HG03095 (cell line): ENCODE data around the gene HAUS3.
"Not testable (repeated sequence)": the region's sequence is repeated elsewhere in the genome, so short reads cannot be mapped to it uniquely, and the experiment has no call there.

Source experiments
- ATAC-seq: cut with Tn5 transposase; IDR thresholded peaks from one replicate; pipeline ENCODE4 v1.9.1; 2021; ENCODE audit warnings: moderate library complexity; ENCODE audit not compliant: unreplicated experiment

The HAUS3 gene

DNA sequence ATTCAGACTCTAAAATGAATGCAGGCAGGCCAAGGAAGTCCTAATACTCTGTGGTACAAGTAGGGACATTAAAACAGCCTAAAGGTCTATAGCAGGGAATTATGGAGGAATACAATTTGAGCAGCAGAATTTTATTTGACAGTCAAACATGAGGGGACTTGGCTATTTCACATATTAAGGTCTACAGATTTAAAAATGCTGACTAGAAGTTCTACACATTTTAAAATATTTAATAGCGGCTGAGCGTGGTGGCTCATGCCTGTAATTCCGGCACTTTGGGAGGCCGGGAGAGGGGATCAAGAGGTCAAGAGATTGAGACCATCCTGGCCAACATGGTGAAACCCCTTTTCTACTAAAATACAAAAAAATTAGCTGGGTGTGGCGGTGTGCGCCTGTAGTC lies 10.8 kb downstream of the HAUS3 start:
- no peak for ATAC-seq

DNA sequence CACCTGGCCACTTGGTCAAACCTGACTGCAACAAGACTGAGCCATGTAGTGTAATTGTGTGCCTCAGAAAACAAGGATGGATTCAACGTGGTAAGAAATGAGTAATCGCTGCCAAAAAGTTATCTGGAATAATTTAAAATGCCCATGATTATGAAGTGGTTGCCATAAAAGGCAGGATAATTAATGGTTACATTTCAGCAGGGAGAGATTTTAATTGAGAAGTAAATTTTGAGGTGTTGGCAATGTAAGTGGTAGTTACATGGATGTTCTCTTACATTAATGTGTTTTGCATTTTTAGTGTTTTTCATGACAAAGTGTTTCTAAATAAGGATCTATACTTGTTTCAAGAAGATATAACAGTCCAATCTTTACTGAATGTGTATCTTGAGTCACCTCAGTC lies 15.7 kb downstream of the HAUS3 start:
- ATAC-seq = no peak

DNA sequence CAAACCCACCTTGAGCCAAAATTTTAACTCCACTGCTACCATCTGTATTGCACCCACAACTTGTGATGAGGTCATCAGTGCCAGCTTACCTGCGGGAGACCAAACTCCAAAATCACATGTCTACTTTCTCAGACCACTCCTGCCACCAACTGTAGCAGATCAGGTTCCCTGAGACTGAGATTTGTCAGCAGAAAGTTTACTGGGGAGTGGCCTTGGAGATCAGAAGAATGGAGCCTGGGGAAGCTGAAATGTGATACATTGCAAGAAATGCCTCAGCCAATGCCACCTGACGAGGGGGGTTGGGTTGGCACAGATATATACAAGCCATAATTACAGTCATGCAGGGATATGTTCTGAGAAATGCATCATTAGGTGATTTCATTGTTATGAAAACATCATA lies 19.1 kb downstream of the HAUS3 start:
- ATAC-seq = no peak

DNA sequence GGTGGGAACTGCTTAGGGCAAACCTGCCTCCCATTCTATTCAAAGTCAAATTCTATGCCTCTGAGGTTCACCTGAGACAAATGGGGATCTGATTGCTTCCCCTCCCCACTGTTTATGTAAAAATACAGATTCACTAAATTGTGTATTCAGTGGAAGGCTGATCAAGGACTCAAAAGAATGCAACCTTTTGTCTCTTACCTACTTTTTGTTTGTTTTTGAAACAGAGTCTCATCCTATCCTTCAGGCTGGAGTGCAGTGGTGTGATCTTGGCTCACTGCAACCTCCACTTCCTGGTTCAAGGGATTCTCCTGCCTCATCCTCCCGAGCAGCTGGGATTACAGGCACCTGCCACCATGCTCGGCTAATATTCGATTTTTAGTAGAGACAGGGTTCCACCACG lies 20.5 kb downstream of the HAUS3 start:
- ATAC-seq = not testable (repeated sequence)

DNA sequence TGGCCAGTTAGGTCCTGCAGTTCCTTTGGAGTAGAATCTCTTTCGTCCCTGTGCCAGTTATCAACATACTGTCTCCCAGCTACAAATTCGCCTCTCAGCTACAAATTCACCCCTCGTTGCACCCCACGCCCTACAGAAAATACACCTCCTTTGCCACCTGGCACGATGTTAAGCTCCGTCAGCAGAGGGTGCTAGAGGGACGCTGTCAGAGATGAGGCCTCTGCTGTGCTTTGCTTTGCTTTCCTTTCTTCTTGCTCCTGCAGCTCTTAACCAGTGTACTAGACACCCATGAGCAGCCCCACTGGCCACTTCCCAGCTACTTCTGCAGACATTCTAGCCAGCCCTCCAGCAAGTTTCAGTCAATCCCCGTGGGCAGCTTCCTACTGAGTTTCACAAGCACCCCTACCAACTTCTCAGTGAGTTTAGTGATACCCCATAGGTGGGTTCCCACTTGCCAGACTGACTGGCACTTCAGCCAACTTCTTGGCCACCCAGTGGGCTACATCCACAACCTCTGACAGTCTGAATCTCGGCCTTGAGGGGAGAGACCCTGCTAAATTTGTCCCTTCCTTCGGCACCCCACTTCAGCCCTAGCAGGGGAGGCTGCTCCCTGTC lies 21.8 kb downstream of the HAUS3 start:
- peak; percentile 54 for ATAC-seq

DNA sequence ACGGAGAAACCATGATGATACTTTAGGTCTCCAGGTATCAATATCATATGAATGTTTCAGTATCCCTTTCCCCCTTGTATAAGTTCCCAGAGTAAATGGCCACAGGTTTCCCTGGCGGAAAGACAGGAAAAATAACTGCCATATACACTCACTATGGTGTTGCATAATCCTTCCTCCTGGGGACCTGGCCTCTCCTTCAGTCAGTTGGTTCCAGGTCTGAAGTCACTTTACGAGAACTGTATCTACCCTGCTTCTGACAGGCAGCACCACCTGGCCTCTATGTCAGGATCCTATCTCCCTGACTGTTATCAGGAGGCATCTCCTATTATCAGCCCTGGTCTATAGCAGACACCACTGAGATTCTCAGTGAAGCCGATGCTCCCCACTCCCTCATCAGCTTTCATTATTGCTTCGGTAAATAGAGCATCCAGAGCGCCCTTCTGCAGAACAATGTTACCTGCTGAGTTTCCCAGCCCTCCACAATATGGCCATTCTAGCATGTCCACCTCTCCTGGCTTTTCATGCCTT lies 22.6 kb downstream of the HAUS3 start:
- ATAC-seq = no peak

DNA sequence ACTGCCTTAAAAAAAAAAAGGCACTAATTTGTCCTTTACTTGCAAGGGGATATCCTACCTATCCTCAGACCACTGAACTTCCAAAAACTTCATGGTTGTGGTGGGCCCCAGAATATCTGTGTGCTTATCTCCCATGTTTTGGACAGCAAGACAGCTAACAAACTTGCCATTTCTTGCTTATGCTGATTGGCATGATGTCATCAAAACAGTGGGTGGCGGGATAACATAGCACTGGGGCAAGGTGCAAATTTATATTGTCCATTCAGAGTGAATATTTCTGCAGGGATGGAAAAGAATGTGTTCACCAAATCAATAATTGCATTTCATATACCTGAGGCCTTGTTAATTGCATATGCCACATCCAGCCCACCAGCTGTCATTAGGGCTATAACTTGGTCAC lies 23.5 kb downstream of the HAUS3 start:
- no peak for ATAC-seq

DNA sequence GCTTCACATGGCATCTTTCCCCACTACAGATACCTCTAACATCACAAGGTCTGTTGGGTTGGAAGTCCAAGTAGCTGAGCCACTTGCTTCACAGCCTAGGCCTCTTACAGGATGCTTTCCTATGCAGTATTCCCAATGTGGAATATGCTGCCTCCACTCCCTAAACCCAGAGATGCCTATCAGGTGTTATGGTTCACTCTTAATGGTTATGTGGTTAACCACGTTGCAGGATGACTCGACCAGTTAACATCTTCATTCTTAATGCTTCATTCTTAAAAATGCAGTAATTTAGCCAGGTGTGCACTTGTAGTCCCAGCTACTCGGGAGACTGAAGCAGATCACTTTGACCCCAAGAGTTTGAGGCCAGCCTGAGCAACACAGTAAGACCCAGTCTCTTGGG lies 24.2 kb downstream of the HAUS3 start:
- ATAC-seq = no peak

DNA sequence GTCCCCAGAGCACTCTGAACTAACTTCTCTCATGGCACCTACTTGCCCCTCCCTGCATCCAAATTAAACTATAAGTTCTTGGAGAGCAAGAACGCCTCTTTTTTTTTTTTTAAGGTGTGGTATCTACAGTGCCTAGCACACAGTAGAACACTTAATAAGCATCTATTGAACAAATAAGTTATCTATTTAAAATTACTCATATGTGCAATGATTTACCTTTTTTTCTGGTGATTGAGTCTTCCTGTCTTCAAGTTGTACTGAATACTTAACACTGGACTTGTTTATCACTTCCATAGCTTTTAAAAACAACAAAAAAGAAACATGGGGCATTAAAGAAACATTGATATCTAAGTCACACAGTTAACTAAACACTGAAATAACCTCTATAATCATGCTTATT lies 29.1 kb downstream of the HAUS3 start:
- no peak for ATAC-seq

DNA sequence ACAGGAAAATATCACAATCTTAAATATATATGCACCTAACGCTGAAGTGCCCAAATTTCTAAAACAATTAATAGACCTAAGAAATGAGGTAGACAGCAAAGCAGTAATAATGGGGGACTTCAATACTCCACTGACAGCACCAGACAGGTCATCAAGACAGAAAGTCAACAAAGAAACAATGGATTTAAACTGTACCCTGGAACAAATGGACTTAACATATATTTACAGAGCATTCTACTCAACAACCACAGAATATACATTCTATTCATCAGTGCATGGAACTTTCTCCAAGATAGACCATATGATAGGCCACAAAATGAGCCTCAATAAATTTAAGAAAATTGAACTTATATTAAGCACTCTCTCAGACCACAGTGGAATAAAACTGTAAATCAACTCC lies 39.1 kb downstream of the HAUS3 start:
- ATAC-seq = not testable (repeated sequence)

DNA sequence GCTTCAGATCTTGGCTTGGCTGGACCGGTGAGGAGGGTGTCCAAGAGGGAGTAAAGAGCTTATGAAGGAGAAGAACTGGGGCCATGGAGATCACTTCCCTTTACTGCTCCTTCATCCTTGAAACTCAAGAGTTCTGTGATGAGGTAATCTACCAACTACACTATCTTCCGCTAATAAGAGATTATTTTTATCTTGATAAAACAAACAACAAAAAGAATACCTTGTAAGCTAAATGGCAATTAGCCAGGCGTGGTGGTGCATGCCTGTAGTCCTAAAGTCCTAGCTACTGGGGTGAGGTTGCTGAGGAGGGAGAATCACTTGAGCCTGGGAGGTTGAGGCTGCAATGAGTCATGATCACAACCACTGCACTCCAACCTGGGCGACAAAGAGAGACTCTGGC lies 47.4 kb downstream of the HAUS3 start:
- ATAC-seq = no peak

DNA sequence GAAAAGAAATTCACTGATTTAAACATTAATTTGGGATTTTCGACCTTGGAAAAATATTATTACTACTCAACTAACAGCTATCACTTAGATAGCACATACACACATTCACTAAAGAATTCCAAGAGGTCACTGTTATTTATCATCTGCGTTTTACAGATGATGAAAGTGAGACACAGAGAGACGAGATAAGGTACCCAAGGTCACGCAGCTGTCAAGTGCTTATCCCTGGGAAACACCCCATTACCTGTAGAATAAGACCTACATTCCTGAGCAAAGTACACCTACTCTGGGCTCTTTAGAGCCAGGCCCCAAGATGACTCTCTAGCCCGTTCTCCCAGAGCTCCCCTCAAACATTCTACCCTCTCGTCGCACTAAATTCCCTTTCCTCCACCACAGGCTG lies 48.6 kb downstream of the HAUS3 start:
- ATAC-seq = no peak

DNA sequence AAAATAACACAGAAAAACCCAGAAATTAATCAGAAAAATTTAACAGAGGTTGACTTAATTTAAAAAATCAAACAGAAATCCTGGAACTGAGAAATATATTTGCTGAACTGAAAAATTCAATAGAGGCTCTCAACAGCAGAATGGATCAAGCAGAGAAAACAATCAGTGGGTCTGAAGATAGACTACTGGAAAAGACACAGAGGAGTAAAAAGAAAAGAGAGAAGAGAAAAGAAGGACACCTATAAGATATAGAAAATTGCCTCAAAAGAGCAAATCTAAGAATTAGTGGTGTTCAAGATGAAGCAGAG lies 55.1 kb downstream of the HAUS3 start:
- ATAC-seq = no peak

DNA sequence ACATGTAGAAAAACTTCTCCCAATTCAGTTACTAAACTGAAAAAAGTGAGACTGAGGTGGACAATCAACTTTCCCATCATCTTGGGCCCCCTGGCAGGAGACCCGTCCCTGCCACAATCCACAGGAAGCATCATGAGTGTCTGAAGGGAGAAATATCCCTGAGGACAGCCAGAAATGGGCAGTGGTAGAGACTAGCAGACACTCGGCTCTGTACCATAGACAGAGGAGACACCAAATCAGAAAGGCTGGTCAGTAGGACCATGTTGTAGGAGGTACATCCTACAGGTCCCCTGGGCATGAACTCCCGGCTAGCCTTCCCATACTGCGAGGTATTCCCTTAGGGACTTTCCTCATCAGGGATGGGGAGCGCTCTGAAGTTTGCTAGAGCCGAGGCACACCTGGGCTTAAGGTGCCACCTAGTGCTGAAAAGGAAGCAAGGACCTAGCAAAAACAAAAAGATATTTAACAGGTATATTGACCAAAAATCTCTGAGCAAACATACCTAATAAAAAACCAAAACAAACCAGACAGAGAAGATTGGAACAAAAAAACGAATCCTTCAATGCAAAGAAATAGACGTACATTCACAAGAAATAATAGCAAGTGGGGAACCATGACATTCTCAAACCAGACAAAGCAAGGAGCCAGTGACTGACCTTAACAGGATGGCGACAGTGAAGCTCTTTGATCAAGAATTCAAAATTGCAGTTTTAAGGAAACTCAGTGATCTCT lies 55.6 kb downstream of the HAUS3 start:
- ATAC-seq = no peak

DNA sequence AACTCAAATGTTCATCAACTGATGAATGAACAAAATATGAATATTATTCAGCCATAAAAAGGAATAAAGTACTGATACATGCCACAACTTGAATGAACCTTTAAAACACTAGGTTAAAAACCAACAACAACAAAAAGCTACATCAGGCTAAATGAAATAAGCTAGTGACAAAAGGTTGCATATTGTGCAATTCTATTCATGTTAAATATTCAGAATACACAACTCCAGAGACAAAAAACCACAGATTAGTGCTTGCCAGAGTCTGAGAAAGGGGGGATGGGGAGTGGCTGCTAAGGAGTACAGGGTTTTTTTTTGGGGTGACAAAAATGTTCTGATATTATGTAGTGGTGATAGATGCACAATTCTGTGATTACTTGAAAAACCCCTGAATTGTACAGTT lies 58.5 kb downstream of the HAUS3 start:
- ATAC-seq = no peak

DNA sequence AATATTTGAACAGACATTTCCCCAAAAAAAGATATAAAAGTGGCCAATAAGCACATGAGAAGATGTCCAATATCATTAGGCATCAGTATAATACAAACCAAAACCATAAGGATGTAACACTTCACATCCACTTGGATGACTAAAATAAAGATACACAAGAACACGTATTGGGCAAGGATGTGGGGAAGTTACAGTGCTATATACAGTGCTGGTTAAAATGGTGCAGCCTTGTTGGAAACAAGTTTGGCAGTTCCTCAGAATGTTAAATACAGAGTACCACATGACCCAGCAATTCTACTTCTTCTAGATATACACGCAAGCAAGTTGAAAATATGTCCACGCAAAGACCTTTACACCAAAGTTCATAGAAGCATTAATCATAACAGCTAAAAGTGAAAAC lies 58.9 kb downstream of the HAUS3 start:
- ATAC-seq = no peak

DNA sequence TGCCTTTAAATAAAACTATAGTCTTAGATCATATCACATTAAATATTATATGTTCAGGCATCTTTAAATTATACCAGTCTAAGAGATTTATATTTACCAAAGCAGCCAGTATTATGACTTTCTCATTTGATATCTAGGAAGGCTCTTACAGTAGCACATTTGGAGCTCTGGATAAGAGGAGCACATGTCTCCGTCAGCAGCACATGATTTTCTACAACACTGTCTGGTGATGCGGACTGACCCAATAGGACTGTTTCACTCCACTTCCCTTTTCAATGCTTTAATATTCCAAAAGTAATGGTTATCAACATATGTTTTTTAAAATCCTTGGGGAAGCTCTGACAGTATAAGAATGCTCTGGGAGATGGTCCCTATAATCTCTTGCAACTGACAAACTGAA lies 61.5 kb downstream of the HAUS3 start:
- ATAC-seq = no peak

DNA sequence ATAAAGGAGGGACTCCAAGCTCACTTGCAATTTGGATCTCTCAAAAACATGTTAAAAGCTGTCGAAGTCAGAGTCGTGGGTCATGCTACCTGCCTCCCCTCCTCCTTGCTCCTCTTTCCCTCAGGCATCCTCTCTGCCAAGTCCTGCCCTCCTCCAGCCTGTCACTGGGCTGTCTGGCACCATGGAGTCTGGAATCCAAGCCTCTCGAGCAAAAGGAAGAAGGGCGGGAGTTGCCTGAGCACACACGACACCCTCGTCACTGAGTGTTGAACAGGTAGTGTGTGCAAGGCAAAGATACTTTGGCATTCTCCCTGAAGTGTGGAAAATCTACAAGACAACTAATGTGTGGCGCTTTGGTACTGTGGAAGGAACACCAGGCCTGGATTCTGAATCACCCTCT lies 62.2 kb downstream of the HAUS3 start:
- no peak for ATAC-seq

DNA sequence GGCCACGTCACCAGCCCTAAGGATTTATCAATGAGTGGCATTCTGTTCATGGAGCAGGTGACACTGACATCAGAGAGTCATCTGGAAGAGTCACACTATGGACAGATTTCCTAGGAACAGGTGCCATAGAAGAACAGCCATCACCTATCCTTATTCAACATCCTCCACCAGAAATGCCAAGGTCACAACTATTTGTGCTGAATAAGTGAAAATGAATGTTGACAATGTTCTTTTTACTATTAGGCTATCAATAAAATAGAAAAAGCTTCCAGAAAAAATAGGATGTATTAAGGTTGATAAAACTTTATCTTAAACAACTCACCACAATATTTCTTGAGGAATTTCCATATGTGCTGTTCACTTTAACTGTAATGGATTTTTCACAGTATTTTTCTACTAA lies 62.9 kb downstream of the HAUS3 start:
- ATAC-seq = no peak
